GM13976 (cell line): ENCODE data around the gene ADCY3.
"Not testable (repeated sequence)": the region's sequence is repeated elsewhere in the genome, so short reads cannot be mapped to it uniquely, and the experiment has no call there.

ENCODE experiments used
- DNase-seq: peaks from one replicate; pipeline ENCODE4 v3.0.0; 2012; ENCODE audit warnings: low spot score
- in situ Hi-C: fragments of 300-500 bp; cut with MboI; formaldehyde crosslinking; loops from one replicate; pipeline ENCODE4 v1.12.0; 2022; ENCODE audit warnings: low sequenced_read_pairs, mixed read lengths, inconsistent platforms; ENCODE audit not compliant: unreplicated experiment
- TF ChIP-seq, protein P1 (sequence below): IDR thresholded peaks from 2 replicates; pipeline ENCODE4 v1.5.1; 2012; ENCODE audit warnings: borderline replicate concordance, mild to moderate bottlenecking; ENCODE audit not compliant: insufficient read depth; ENCODE audit errors: extremely low read depth, missing control alignments, control extremely low read depth

Gene ADCY3

DNA sequence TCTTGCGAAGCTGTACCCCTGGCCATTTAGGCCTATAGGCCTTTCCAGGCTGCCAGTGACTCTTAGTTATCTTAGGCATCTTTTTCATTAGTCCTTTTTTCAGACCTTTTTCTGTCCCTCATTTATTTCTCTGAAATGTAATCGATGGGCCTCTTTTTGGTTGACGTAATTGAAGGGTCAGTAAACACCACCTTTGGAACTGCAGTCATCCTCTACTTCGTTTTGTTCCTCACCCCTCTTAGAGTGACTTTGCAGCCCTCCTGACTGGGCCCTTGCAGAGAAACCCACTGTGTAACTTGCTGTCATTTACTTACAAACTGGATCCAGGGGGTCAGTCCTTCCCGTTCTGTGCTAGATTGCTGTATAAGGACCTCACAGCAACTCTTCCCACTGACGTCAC, 103.6 kb downstream of the ADCY3 start:
- no peak for DNase-seq
- TF ChIP-seq, protein P1, sequence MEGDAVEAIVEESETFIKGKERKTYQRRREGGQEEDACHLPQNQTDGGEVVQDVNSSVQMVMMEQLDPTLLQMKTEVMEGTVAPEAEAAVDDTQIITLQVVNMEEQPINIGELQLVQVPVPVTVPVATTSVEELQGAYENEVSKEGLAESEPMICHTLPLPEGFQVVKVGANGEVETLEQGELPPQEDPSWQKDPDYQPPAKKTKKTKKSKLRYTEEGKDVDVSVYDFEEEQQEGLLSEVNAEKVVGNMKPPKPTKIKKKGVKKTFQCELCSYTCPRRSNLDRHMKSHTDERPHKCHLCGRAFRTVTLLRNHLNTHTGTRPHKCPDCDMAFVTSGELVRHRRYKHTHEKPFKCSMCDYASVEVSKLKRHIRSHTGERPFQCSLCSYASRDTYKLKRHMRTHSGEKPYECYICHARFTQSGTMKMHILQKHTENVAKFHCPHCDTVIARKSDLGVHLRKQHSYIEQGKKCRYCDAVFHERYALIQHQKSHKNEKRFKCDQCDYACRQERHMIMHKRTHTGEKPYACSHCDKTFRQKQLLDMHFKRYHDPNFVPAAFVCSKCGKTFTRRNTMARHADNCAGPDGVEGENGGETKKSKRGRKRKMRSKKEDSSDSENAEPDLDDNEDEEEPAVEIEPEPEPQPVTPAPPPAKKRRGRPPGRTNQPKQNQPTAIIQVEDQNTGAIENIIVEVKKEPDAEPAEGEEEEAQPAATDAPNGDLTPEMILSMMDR: no peak
- in situ Hi-C loops: loop anchor here (10.0 kb wide), 1 partner anchor 402 kb away; no protein-coding TSS in a partner anchor

DNA sequence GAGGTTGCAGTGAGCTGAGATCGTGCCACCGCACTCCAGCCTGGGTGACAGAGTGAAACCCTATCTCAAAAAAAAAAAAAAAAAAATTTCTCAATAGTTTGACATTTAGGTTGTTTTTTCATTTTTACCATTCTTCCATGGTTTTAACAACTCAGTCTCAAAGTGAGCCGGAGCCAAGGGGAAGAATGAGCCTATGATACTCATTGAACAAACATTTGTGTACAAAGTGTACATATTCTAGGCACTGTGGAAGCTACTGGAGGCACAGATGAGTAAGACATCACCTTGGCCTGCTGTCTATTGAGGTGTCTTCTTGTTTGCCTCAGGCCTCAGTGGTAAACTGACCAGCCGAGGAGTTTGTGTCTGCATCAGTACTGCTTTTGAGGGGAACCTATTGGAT, 104.9 kb downstream of the ADCY3 start:
- DNase-seq: no peak
- in situ Hi-C loops: loop anchor here (10.0 kb wide), 1 partner anchor 400 kb away; no protein-coding TSS in a partner anchor
- TF ChIP-seq, protein P1: no peak

DNA sequence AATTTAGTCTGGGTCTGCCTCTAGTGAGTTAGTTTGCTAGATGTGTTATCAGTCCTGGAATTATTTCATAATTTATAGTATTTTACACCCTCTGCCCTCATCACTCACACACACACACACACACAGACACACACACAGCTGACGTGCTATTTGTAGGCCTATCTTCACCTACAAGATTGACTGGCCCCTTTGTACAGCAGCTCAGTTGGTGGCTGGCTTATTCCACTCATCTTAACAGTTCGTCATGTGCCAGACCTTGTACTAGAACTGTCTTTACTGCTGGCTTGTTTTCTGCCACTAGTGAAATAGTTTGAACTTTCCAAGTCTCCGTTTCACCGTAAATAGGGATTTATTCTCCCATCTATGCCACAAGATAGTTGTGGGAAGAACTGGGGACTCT, 105.5 kb downstream of the ADCY3 start:
- TF ChIP-seq, protein P1: no peak
- in situ Hi-C loops: loop anchor here (10.0 kb wide), 1 partner anchor 400 kb away; no protein-coding TSS in a partner anchor

DNA sequence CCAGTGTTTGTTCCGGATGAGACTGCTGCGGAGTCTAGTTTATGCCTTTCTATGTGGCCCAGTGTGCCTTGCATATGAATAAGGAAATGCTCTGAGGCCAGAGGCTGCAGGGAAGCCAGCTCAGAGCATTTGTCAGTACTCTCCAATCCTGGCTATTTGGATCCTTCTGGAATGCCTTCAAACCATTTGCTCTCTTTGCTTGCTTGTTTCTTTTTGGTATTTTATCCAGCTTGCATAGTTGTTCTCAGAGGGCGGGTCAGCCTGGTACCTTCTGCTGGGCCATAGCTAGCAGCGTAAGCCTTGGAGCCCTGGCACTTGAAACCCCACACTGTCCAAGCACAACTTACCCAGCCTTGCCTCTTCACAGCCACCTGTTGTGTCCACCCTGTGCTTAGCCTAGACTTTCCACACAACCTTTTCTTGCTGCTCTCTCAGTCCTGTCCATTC, 106.3 kb downstream of the ADCY3 start:
- TF ChIP-seq, protein P1: no peak
- in situ Hi-C loops: loop anchor here (10.0 kb wide), 1 partner anchor 399 kb away; no protein-coding TSS in a partner anchor
- DNase-seq: no peak

More for the DNA sequence above, 105.5 kb downstream of the ADCY3 start:
- DNase-seq: no peak

GRCh38 chr2:24809316-24810007, 110.6 kb downstream of the ADCY3 start:
- in situ Hi-C loops: loop anchor here (10.0 kb wide), 1 partner anchor 395 kb away; no protein-coding TSS in a partner anchor
- TF ChIP-seq, protein P1: no peak
- DNase-seq: no peak

GRCh38 chr2:24806661-24807036, 113.4 kb downstream of the ADCY3 start:
- in situ Hi-C loops: no loop called here
- TF ChIP-seq, protein P1: no peak
- no peak for DNase-seq

GRCh38 chr2:24805811-24806660, 114.0 kb downstream of the ADCY3 start:
- in situ Hi-C loops, DNase-seq: not testable (repeated sequence)

GRCh38 chr2:24800487-24800886, 119.5 kb downstream of the ADCY3 start:
- in situ Hi-C loops: not testable (repeated sequence)

More at GRCh38 chr2:24800487-24800886, 119.5 kb downstream of the ADCY3 start:
- DNase-seq: not testable (repeated sequence)
